Stromal cell of bone marrow (primary cell): Measurements from ENCODE around the gene ATF6.

Source experiments
- DNase-seq: peaks from one replicate; pipeline ENCODE4 v3.0.0-alpha.2; 2012; ENCODE audit warnings: low read depth

The ATF6 gene

DNA sequence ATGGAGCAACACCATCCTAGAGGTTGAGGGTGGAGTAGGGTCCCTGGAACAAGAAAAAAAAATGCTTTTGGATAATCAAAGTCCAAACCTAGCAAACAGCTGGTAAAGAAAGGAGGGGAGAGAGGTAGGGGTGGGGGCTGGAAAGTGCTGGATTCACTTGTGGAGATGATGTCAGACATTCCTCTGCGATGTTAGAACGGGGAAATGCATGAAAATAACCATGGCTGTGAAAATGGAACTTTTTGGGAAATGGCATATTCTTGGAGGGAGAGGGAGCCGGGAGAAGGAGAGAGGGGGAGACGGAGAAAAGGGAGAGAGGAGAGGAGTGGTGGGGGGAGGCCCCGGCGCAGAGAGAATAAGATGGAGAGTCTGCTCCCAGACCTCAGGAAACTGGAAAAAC lies 203.9 kb downstream of the ATF6 start:
- no peak for DNase-seq

DNA sequence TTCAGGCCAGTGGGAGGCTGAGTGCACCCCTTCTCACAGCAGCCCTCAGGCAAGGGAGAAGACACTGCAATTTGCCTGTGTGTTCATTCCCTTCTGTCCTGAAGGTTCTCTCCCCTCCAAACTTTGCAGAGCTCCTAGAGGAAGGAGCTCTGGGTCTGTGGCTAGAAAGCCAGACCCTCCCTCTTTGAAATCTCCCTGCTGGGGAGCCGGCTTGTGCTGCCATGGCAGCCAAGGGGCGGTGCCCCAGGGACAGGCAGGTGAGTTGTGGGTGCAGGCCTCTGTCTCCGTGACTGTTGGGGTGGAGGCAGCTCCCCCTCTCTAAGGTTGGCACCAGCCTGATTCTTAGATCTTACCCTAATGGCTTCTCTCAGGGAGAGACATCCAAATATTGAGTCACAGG lies 204.5 kb downstream of the ATF6 start:
- DNase-seq = no peak

DNA sequence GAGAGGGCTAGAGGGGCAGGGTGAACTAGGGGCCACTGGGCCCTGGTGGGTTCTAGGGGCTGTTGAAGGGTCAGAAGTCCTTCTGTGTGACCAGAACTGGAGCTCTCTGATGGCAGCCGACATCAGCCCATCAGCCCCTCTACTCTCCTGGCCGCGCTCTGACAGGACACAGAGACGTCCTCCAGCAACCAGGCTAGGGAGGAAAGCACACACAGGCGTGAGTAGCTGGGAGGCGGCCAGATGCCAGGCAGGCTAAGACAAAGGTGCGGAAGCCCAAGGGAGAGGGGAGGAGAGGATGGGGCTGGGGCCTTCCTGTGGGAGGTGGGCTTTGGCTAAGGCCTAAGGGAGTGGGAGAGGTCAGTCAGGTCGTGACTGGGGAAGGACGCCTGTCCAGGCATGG lies 206.7 kb downstream of the ATF6 start:
- DNase-seq = no peak

DNA sequence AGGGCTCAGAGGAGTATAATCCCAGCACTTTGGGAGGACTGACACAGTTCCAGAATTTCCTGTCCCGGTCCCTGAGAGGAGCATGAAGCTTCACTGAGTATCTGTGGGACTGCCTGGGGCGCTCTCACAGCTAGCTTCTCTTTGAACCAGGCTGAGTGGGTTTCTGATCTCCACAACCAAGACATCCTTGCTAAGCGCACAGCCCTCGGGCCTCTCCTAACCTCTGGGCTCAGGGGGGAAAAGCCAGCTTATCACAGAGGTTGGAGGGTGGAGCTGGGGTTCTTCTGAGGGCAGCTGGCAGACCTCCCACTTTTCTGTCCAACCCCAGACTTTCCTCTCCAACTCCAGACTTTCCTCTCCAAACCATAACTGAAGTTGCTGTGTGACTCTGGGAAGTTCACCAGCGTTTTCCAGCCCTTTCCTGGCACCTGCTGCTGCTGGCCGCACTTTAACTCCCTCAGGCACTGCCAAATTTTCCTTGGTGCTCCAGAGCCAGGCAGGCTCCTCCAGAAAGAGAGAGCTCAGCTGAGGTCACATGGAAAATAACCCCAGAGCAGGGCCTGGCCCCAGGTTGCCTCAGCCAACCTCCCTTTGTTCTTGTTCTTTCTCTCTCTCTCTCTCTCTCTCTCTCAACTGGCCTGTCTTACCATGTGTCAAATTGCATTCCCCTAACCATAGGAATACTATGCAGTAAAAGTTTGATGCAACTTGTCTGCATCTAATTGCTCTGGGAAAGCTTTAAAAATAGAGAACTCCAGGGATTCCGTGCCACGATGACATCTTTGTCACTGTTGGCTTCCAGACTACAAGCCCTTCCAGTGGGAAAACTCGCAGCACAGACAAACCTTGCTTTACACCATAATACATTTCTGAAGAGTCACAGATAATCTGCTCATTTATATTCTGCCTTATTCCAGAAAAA lies 208.1 kb downstream of the ATF6 start:
- no peak for DNase-seq

DNA sequence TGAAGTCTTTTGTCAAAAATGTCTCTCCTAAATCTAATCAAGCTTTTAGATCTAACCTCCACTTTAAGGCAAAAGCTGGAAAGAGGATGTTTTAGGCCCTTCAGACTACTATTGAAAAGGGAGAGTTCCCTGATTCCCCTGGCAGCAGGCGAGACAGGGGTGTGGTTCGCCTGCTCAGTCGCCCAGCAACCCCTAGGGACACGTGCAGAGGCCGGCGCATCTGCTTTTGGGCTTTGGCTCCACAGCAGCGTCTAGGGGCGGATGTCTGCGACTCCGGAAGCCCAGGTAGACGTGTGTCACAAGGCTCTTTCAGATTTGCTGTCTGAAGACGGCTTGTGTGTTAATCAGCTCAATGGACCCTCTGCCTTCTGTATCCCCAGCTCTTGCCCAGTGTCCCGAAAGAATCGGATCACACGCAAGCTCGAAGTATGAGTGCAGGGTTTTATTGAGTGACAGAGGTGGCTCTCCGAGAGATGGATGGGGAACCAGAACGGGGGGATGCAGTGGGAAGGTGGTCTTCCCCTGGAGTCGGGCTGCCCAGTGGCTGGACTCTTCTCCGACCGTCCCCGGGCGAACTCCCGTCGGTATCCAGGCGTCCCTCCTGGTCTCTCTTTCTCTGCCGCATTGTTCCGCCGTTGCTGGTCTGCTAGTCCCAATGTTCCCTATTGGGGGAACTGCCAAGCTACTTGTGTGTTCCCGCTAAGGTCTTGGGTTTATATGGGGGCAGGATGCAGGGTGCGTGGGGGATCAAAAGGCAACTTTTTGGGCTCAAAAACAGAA lies 212.1 kb downstream of the ATF6 start:
- no peak for DNase-seq

DNA sequence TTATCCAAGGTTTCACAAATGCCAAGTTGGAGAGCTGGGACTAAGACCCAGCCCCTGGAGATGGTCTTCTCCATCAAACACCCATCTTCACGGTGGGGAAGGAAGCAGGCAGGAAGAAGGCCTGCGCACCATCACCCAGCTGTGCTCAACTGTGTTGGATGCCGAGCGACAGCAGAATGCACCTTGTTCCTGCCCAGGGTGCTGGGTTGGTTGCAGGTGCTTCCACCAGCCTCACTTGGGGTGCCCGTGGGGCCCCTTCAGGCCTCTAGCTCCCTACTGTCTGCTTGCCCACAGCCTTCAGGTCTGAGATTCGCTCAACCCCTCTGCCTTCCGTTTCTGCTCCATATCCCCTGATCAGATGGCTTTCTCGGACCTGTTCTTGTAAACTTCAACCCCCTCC lies 215.0 kb downstream of the ATF6 start:
- no peak for DNase-seq

DNA sequence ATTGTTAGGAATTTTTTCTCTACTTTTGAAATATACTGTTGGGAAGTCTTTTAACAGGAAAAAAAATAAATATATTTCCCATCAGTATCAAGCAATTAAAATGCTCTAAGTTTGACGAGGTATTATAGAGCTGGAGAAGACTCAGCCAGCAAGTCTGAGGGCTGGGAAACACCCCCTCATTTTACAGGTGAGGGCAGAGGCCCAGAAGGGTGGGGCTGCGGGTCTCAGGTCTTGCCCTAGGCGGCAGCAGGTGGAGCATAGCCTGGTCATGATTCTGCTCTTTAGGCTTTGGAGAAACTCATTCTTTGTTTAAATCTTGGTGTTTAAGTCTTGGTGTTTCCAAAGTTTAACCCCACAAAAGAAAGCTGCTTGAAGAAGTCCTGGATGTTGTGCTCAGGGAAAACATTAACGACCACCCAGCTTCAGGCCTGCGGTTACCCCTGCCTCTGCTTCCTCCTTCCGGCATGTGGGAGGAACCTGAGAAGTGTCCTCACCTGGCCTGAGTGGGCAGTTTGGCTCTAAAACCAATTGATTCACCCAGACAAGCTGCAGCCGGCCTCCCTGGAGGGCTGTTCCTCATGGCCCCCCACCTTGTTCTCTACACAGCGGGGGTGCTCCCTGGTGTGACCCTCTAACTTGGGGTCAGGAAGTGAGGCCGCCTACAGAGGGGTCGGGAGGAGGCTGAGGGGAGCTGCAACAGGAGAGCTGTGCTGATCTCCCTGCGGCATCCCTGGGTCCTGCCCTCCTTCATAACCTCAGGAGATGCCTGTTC lies 215.8 kb downstream of the ATF6 start:
- DNase-seq = no peak

DNA sequence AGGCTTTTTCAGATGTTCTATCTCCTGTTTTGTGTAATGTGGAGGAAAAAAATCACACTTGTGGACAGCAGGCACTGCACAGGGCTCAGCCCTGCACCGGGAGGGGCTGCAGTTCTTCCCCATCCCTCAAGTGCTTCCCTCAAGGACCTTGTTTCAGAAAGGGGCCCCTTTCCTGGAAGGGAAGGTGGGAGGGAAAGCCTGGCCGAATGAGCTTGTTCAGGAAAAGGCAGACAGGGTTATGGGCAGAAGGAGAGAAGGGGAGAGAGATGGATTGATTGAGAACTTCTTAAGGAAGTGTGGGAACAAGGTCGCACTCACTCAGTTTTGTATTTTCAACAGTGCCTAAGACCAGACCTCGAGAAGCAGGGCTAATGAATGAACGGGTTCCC lies 216.4 kb downstream of the ATF6 start:
- no peak for DNase-seq

DNA sequence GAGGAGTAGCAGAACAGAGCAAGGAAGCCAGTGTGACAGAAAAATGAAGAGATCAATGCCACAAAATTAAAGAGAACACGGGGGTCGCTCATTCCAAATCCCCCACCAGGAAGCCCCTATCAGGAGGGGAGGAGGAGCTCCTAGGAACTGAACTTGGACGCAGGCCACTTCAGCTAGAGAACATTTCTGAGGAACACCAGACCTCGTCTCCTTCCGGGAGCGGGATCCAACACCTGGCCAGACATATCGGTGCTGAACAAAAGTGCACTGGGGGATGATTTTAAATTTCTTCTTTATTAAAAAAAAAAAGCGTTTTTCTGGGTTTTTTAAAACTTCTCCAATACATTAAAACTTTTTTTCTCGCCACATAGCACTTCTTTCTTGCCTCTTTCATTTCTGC lies 216.8 kb downstream of the ATF6 start:
- DNase-seq = no peak

DNA sequence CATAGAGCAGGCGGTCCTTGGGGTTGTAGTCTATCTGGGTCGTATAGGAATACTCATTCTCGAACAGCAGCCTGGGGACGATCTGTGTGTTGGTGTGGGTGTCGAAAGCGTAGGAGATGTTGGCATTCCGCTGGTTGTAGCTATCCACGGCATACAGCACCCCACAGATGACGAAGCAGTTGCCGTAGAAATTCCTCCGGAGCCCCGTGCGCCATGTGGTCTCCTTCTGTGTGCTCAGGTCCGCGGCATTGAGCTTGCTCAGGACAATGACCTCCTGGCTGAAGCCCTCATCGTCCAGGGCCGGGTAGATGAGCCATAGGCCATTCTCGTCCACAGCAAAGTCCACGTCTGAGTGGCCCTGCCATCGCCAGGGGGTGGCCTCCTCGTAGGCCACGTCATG lies 217.6 kb downstream of the ATF6 start:
- no peak for DNase-seq

DNA sequence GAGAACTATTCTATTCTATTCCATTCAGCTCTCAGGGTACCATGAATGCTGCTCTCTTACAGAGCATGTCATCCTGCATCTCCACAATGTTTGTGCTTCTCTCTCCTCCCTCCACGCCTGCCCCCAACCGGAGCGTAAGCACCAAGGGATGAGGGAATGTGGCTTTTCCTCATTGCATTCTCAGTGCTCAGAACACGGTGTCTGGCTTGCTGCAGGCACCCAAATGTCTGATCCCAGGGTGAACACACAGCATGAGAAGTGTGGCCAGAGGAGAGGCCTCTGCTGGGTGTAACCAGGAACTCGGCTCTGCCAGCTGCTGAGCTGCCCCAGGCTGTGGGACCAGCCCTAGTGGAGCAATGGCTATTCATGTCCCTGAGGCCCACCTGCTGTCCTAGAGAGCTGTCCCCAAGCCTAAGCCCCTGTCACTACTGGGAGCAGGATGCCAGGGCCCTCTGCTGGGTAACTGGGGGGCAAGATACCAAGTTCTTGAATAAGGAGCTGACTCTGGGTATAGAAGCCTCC lies 219.2 kb downstream of the ATF6 start:
- DNase-seq = no peak

DNA sequence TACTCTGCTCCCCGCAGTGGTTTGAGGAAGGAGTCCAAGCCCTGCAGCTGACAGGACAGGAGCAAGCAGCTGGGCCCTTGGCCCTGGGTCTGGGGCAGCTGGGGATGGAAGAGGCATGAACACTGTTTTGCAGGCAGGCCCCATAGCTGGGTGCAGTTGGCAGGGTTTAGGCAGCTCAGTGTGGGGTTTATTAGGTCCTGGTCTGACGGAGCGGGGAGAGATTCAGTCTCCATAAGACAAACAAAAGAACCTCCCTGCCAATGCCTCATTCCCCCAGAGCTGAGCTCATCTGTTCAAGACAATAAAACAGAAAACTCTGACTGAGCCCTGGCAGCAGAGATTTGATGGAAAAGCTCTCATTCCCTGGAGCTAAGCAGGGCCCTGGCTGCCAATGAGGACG lies 220.2 kb downstream of the ATF6 start:
- DNase-seq = no peak

DNA sequence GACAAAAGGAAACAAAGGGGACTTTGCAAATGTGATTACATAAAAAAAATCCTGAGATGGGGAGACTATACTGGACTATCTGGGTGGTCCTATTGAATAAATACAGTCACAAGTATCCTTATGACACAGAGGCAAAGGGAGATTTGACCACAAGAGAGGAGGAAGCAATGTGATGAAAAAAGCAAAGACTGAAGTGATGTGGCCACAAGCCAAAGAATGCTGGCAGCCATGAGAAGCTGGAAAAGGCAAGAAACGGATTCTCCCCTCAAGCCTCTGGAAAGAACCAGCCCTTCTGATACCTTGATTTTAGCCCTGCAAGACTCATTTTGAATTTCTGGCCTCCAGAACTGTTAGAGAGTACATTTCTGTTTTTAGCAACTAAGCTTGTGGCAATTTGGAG lies 221.2 kb downstream of the ATF6 start:
- DNase-seq = no peak

DNA sequence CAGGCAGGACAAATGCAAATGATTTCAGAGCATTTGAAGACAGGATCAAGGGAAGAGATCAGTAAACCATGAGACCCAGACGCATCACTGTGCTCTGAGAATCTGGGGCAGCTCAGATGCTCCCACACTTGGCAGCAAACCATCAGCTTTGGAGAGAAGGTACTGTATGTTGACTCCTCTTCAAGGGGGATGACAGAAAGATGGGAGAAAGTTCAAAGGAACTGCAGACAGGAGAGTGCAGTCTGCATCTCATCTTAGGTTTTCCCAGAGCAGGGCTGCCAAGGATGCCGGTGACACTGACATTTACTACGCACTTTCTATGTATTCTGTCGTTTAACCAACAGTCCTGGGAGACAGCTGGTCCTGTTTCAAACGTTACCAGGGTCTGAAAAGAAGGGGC lies 221.8 kb downstream of the ATF6 start:
- DNase-seq = no peak

DNA sequence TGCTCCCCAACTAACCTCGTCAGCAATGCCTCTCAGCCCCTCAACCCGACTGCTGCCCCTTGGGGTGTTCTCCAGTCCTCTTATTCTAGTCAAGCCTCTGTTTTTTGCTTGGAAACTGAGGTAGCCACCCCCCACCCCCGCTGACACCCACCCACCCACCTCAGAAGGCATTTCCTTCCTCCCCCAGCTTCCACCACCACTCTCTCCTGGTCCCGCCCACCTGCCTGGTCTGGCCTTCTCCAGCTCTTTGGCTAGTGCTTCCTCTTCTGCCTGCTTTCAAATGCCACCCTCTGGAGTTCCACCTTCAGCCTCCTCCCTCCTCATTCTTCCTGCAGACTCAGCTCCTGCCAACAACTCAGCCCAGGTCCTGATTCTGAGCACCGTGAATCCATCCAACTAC lies 222.3 kb downstream of the ATF6 start:
- DNase-seq = no peak

DNA sequence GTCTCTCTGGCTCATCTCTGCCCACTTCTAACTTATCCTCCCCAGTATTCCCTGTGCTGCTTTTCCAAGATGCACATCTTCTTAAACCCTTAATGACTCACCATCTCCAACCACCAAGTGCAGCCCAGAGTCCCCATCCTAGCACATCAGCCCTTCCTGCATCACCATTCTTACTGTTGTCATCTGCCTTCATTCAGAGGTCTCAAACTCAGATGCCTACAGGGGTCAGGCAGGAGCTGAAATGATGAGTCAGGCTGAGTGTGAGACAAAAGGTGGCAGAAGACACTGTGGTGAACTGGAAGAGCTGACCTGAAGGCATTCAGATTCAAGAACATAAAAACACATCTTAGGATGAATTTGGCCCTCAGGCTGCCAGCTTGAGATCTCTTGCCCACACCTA lies 223.0 kb downstream of the ATF6 start:
- DNase-seq = no peak

DNA sequence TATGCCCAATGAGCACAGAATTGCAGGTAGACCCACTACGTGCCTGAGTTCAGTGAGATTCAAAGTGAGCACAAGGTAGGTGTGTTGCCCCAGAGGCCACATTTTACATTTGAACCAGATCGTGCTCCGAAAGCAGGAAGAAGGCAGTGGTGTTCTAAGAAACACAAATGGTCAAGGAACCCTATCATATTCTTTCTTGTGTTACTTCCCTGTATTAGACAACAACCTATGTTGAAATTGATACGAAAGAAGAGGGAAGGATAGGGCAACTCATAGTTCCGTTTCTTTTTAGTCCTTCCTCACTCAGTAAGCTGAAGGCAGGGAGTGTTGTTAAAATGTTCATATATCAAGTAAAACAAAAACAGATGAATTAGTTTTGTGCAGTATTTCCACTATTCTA lies 223.7 kb downstream of the ATF6 start:
- DNase-seq = no peak

DNA sequence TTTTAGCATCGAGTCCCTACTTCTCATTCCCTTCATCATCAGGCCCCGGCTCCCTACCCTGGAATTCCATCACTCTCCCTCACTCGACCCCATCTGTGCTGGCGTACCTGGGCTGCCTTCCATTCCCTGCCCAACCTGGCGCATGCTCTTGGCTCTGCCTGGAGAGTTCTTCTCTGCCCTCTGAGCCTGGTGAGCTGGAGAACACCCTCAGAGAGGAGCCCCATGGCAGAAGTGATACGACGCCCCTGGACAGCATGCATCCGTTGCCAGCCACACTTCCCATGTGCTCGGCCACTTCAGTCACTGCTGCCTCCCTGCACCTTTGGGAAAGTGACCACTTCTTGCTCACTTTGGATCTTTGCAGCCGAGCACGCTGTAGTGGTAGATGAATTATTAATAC lies 227.5 kb downstream of the ATF6 start:
- no peak for DNase-seq

DNA sequence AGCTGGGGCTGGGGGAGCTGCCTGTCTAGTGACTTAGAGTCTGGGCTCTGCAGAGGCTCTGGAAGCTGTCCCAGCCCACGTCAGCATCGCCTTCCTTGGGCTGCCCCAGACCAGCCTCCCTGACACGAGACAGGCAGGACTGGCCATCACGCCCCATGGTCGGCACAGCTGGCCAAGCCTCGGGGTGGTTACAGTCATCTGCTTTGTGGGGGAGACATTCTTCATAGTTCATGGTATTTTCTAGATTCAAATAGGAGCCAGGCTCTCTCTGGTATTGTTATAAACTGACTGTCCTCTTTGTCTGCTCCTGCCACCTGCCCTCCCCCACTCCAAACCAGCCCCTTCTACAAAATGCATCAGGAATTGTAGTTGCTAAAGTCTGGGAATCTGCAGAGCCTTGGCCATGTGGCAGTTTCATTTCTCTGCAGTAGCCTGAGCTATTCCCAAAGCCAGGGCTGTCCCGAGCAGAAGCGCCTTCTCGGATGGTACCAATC lies 228.1 kb downstream of the ATF6 start:
- peak; percentile 25 for DNase-seq

DNA sequence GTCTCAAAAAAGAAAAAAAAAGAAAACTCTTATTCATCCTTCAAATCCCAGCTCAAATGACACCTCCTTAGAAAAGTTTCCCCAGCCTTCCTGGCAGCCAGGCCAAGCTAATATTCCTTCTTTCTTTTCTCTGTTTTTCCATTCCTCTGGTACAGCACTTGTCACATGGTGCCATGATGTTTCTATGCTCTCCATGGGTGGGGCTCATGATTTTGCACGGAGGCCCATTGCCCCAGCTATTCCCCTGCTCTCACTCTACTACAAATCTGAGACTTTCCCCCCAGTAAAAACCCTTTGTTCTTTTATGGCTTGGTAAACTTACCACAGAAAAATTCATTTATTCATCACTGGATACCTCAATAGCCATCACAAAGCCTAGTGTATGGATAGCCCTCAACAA lies 231.0 kb downstream of the ATF6 start:
- no peak for DNase-seq

DNA sequence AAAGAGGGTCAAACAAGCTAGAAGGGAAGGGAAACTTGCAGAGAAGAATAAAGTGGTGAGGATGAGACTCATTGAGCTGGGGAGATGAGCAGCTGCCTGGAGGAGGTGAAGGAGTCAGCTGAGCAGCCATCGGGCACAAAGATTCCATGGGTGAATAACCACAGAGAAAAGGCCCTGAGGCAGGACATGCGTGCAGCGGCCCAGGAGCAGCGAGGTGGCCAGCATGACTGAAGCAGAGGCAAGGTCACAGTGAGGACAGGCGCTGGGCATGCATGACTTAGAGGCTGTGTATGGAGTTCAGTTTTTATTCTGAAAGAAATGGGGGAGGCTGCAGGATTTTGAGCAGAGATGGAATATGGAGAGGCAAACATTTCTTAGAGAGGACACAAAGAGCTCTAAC lies 232.7 kb downstream of the ATF6 start:
- DNase-seq = no peak

DNA sequence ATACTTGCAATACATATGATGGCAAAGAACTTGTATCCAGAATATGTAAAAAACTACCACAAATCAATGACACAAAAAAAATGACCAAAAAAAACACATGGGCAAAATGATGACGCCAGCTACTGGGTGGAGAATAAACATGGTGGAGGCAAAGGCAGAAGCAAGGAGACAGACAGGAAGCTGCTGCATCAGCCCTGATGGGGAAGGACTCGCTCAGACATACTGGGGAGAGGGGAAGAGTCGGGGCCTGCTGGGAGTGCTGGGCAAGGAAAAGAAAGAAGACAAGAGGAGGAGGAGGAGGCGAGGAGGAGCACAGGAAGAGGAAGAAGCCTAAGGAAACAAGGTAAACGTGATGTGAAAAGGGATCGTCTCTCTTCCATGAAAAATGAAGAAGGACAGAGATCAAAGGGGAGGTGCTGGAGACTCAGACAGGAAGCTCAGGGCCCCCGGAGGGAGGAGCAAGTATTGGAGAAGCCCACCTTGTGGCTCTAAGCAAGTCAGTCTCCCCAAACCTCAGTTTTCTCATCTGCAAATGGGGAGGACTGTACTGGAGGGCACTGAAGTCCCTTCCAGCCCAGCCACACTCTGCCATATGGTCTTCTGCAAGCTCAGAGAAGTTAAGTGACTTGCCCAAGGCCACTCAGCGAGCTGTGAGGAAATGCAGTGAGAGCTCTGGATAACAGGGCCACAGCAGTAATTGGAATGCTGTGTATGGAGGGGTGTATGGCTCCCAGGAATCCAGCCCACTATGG lies 233.4 kb downstream of the ATF6 start:
- no peak for DNase-seq
